Ascending aorta (tissue), 2 donors: ENCODE measurements around the gene PCDHGC5. TPM values are rescaled to one million over a fixed set of nuclear protein-coding genes. Genes with fewer than 3 reads are reported as not detected.

Source experiments
- DNase-seq, 2 donors: peaks; one replicate each; pipeline ENCODE4 v3.0.0-alpha.2; 2019; ENCODE audit warnings: low spot score in 2 of 2
- H3K27ac ChIP-seq, 2 donors: fragments of 200-600 bp; sonication (generic); one replicate each; pipeline ENCODE4 v1.5.1; 2016 to 2017; ENCODE audit warnings: mild to moderate bottlenecking in 1 of 2
- H3K27me3 ChIP-seq: fragments of 200-600 bp; sonication (generic); one replicate; pipeline ENCODE4 v1.5.1; 2017
- H3K36me3 ChIP-seq, 2 donors: fragments of 200-600 bp; sonication (generic); one replicate each; pipeline ENCODE4 v1.5.1; 2016
- H3K4me1 ChIP-seq, 2 donors: fragments of 200-600 bp; sonication (generic); one replicate each; pipeline ENCODE4 v1.5.1; 2016 to 2017; ENCODE audit warnings: mild to moderate bottlenecking in 1 of 2
- H3K4me3 ChIP-seq, 2 donors: fragments of 200-600 bp; sonication (generic); one replicate each; pipeline ENCODE4 v1.5.1; 2016 to 2017; ENCODE audit warnings: mild to moderate bottlenecking in 1 of 2
- H3K9me3 ChIP-seq, 2 donors: fragments of 200-600 bp; sonication (generic); one replicate each; pipeline ENCODE4 v1.5.1; 2016
- intact Hi-C: fragments of 100-400 bp; cut with DNase I; formaldehyde crosslinking; loops from one replicate; pipeline ENCODE4 v1.15.1; 2023
- total RNA-seq: library from RNA; depleted of rRNA; stranded (reverse); fragments of >200 nt; gene quantifications from one replicate; pipeline ENCODE4 v1.1.0, GENCODE V29; 2016
- TF ChIP-seq, protein P1 (sequence below), 3 experiments: fragments of 200-600 bp in 2 of 3; fragments of 450-650 bp in 1 of 3; sonication (generic) in 2 of 3; IDR thresholded peaks; one replicate each; pipeline ENCODE4 v1.5.1; 2016 to 2019; ENCODE audit warnings: antibody characterized with exemption in 3 of 3, mild to moderate bottlenecking in 1 of 3, moderate library complexity in 1 of 3

PCDHGC5 gene
- total RNA-seq, 1 donor from 2014 or later: 0.11 TPM

DNA sequence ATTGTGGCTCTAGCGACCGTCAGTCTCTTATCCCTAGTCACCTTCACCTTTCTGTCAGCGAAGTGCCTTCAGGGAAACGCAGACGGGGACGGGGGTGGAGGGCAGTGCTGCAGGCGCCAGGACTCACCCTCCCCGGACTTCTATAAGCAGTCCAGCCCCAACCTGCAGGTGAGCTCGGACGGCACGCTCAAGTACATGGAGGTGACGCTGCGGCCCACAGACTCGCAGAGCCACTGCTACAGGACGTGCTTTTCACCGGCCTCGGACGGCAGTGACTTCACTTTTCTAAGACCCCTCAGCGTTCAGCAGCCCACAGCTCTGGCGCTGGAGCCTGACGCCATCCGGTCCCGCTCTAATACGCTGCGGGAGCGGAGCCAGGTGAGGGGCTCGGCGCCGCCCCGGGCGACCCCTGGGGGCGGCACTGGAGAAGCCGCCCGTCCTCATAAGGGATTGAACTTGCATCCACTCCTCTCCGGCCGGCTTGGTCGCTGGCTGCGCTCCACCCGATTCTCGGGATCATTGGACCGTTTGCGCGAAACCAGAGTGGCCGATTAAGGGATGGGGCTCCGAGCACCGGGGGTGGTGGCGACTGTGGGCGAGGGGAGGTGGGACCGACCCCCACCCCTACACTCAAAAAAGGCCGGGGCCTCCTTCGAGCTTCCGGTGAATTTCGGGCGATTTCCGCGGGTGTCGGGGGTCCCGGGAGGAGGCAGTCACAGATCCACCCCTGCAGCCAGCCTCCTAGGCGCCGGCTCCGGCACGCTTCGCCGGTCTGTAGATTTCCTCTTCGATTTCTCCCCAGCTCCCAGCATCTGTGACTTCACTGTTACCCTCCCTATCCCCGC lies 2.7 kb downstream of the PCDHGC5 start:
- no peak for DNase-seq
- no peak overlapping the region for H3K27ac ChIP-seq
- peaks cover 7 to 16% of the 10 kb centered on the region in 2 donors for H3K4me1 ChIP-seq
- TF ChIP-seq, protein P1, sequence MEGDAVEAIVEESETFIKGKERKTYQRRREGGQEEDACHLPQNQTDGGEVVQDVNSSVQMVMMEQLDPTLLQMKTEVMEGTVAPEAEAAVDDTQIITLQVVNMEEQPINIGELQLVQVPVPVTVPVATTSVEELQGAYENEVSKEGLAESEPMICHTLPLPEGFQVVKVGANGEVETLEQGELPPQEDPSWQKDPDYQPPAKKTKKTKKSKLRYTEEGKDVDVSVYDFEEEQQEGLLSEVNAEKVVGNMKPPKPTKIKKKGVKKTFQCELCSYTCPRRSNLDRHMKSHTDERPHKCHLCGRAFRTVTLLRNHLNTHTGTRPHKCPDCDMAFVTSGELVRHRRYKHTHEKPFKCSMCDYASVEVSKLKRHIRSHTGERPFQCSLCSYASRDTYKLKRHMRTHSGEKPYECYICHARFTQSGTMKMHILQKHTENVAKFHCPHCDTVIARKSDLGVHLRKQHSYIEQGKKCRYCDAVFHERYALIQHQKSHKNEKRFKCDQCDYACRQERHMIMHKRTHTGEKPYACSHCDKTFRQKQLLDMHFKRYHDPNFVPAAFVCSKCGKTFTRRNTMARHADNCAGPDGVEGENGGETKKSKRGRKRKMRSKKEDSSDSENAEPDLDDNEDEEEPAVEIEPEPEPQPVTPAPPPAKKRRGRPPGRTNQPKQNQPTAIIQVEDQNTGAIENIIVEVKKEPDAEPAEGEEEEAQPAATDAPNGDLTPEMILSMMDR (IDR thresholded peaks at IDR 0.05): no peak
- no peaks in the 10 kb centered on the region for H3K9me3 ChIP-seq
- no peaks in the 10 kb centered on the region for H3K27me3 ChIP-seq
- H3K36me3 ChIP-seq: peaks cover 11 to 31% of the 10 kb centered on the region in 2 donors
- H3K4me3 ChIP-seq: peak overlapping the region in 1 of 2 donors; percentile 13
- intact Hi-C loops: loop anchor here (2.0 kb wide), 1 partner anchor 15 kb away; no protein-coding TSS in a partner anchor

DNA sequence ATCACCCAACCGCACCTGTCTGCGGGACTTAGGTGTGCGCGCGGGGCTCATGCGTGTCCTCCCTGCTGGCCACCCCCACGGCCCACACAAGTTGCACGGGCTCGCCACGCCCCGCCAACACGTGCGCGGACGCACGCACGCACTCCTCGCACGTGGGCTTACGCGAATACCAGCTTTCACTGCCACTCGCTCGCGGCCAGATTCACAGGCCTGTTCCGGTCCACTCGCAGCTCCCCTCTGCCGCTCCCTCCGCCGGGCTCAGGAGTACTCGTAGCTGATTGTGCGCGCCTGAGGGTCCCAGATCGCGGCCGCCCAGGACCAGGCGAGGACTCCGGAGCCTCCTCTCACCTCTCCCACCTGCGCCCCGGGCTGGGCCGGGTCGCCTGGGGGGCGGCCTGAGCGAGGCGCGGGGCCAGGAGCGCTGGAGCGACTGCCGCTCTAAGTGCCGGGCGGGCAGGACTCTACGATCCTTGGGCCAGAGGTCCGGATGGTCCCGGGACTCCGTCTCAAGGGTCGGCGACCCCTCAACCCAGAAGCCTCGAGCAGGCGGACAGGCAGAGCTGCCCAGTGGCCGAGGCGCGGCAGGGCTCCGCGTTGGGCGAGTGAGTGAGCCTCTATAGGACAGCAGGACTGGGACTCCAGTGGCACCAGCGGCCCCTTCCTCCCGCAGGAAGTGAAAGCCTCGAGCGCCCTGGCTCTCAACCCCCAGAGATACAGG lies 3.4 kb downstream of the PCDHGC5 start:
- no peak overlapping the region for H3K27ac ChIP-seq
- TF ChIP-seq, protein P1 (IDR thresholded peaks at IDR 0.05): no peak
- no peak for DNase-seq
- H3K27me3 ChIP-seq: no peaks in the 10 kb centered on the region
- H3K36me3 ChIP-seq: peaks cover 7 to 27% of the 10 kb centered on the region in 2 donors
- H3K4me1 ChIP-seq: peaks cover 7 to 16% of the 10 kb centered on the region in 2 donors
- peak overlapping the region in 1 of 2 donors; percentile 13 for H3K4me3 ChIP-seq
- intact Hi-C loops: loop anchor here (2.0 kb wide), 1 partner anchor 14 kb away; no protein-coding TSS in a partner anchor
- H3K9me3 ChIP-seq: no peaks in the 10 kb centered on the region

DNA sequence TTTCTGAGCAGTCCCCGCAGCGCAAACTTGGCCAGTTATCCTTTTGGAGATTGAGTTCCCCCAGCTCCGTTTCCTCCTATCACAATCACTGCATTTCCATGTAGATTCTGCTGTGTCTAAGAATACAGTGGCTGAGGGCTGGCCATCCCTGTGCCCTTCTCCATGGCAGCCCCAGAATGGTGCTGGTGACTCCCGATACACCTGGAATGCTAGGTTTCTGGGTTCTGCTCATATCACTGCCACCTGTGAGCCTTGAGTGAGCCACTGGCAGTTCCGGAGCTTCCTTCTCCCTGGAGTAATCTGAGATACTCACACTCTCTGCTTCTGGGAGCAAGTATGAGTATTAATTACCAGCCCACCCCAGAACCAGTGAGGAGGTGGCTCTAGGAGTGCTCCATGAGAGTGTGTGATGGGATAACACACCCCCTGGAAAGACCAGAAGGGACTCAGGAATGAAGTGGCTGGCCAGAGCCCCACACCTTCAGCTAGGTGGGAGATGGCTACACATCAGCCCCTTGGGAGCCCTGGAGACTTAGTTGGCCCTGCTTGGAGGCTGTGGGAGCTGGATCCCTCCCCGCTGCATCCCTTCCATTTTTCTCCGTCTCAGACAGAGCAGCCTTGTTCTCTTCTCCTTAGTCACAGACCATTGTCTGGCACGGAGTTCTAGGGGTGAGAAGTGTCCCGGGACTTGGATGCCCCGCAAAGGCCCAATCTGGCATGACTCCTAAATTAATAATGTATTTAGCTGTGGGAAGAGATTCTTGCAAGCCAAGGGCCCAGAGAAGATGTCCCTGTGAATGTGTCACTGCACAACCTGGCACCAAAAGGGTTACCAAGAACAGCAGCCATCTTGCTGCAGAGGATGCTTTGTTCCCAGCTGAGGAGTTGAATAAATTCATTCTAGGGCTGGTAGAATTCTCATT lies 4.9 kb downstream of the PCDHGC5 start:
- H3K4me3 ChIP-seq: peak overlapping the region in 1 of 2 donors; percentile 20

DNA sequence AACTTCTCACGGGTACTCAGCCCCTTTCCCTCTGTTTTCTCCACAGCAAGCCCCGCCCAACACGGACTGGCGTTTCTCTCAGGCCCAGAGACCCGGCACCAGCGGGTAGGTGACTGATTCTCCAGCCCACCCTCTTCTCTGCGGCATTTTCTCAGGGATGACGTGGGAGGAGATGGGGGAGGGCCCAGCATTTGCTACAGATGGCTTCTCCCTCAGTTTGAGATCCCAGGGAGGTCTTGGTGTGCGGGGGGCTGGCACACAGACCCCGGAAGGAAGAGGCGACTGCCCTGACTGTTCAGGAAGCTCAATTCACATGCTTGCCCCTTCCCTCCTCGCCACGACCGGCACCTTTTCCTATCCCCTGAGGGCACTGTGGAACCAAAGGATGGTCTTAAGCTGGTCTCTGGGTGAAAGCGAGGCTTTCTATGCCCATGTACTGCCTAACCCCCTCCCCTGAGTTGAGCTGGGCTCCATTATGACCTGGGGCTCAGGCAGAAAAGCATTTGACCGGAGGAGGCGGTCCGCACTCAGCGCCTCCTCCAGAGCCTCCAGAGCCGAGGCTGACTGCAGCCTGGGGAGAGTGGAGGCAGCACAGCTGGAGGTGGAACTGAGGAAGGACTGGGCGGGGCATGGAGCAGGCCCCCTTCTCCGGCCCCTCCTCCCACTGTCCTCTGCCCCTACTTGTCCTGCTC lies 6.0 kb downstream of the PCDHGC5 start:
- Histone ChIP-seq H3K4me1 (peaks cover 7% of the 10 kb centered on the region in 2 donors), H3K4me3 (peak overlapping the region in 1 of 2 donors; percentile 20), H3K36me3 (peaks cover 7 to 31% of the 10 kb centered on the region in 2 donors), H3K27me3 (no peaks in the 10 kb centered on the region), H3K9me3 (no peaks in the 10 kb centered on the region), H3K27ac (peak overlapping the region; percentile 19 to 39)
- DNase-seq: peak in 1 of 2 donors; percentile 62
- TF ChIP-seq, protein P1 (IDR thresholded peaks at IDR 0.05): no peak
- intact Hi-C loops: no loop called here

More for the DNA sequence above, 4.9 kb downstream of the PCDHGC5 start:
- H3K27me3 ChIP-seq: no peaks in the 10 kb centered on the region
- intact Hi-C loops: loop anchor here (2.0 kb wide), 1 partner anchor 13 kb away; no protein-coding TSS in a partner anchor
- TF ChIP-seq, protein P1 (IDR thresholded peaks at IDR 0.05): no peak
- no peaks in the 10 kb centered on the region for H3K9me3 ChIP-seq
- peak in 1 of 2 donors; percentile 60 for DNase-seq
- H3K4me1 ChIP-seq: peaks cover 7 to 15% of the 10 kb centered on the region in 2 donors
- peak overlapping the region; percentile 19 to 39 for H3K27ac ChIP-seq
- H3K36me3 ChIP-seq: peaks cover 7 to 27% of the 10 kb centered on the region in 2 donors
